GM19372 (cell line): ENCODE results near the gene MC3R.

Source experiments
- ATAC-seq: cut with Tn5 transposase; IDR thresholded peaks from one replicate; pipeline ENCODE4 v1.9.1; 2021; ENCODE audit warnings: mild to moderate bottlenecking, low read depth, moderate library complexity; ENCODE audit not compliant: unreplicated experiment

MC3R gene

GRCh38 chr20:56249244-56249955 lies 868 bp downstream of the MC3R start:
- ATAC-seq: no peak

- ATAC-seq: no peak
These were observed 1.4 kb downstream of the MC3R start for GRCh38 chr20:56249956-56250355.

- ATAC-seq: no peak
These were observed 9.1 kb downstream of the MC3R start for GRCh38 chr20:56257604-56258003.

- ATAC-seq: no peak
These were observed 11.4 kb downstream of the MC3R start for GRCh38 chr20:56259948-56260347.

GRCh38 chr20:56268536-56268935 lies 20.0 kb downstream of the MC3R start:
- ATAC-seq: no peak

GRCh38 chr20:56271974-56272373 lies 23.4 kb downstream of the MC3R start:
- ATAC-seq: no peak

- ATAC-seq: no peak
These were observed 25.0 kb downstream of the MC3R start for GRCh38 chr20:56273491-56273890.

- ATAC-seq: no peak
These were observed 25.6 kb downstream of the MC3R start for GRCh38 chr20:56274156-56274555.

GRCh38 chr20:56278196-56278595 lies 29.7 kb downstream of the MC3R start:
- ATAC-seq: no peak

- no peak for ATAC-seq
These were observed 37.0 kb downstream of the MC3R start for GRCh38 chr20:56285496-56285895.

- ATAC-seq: no peak
These were observed 41.1 kb downstream of the MC3R start for GRCh38 chr20:56289652-56290051.

GRCh38 chr20:56299362-56299761 lies 50.8 kb downstream of the MC3R start:
- ATAC-seq: no peak
